Caco-2 (cell line): Measurements from ENCODE around the gene BCAN. TPM values are rescaled to one million over a fixed set of nuclear protein-coding genes. Genes with fewer than 3 reads are reported as not detected.

Experiments
- BruUV-seq: library from RNA; stranded (reverse); fragments of 400-500 nt; replicated peaks from 2 replicates; lab custom pipeline; 2021; lab: Mats Ljungman, UMichigan
- CTCF ChIA-PET: fragments of 300-600 bp; sonication (Branson Sonifier 250); formaldehyde crosslinking; loops from one replicate; lab custom pipeline; 2022; ENCODE audit warnings: antibody characterized with exemption; lab: Charles Lee
- POLR2A ChIA-PET: fragments of 300-600 bp; sonication (Branson Sonifier 250); formaldehyde crosslinking; loops from one replicate; lab custom pipeline; 2022; ENCODE audit warnings: antibody characterized with exemption; lab: Charles Lee
- DNase-seq, 2 experiments: peaks; one replicate each; pipeline versions ENCODE4 v3.0.0 to v3.0.0-alpha.2; 2020 to 2022
- H3K27me3 ChIP-seq: replicated peaks from 2 replicates; pipeline ENCODE4 v1.6.0; 2011; ENCODE audit warnings: low read length; ENCODE audit not compliant: control insufficient read depth, insufficient read depth
- H3K36me3 ChIP-seq: 2 replicates; pipeline ENCODE4 v1.5.1; 2011; ENCODE audit warnings: low read length; ENCODE audit not compliant: control insufficient read depth, insufficient read depth
- H3K4me1 ChIP-seq: fragments of 250-450 bp; sonication (Bioruptor Pico); 2 replicates; pipeline ENCODE4 v1.5.1; 2020; ENCODE audit warnings: mild to moderate bottlenecking
- H3K4me3 ChIP-seq: 2 replicates; pipeline ENCODE4 v1.5.1; 2011; ENCODE audit warnings: low read depth, mild to moderate bottlenecking, control low read depth, low read length
- H3K9me3 ChIP-seq: fragments of 250-450 bp; sonication (Bioruptor Pico); 2 replicates; pipeline ENCODE4 v1.5.1; 2020; ENCODE audit warnings: mild to moderate bottlenecking, moderate library complexity
- H3K27ac Mint-ChIP-seq: one replicate; pipeline ENCODE4 v1.8.0; 2022; ENCODE audit warnings: mixed read lengths; ENCODE audit not compliant: unreplicated experiment
- H3K27me3 Mint-ChIP-seq: one replicate; pipeline ENCODE4 v1.8.0; 2022; ENCODE audit warnings: mixed read lengths; ENCODE audit not compliant: insufficient read depth, unreplicated experiment
- H3K36me3 Mint-ChIP-seq: one replicate; pipeline ENCODE4 v1.8.0; 2022; ENCODE audit warnings: mild to moderate bottlenecking, mixed read lengths; ENCODE audit not compliant: insufficient read depth, unreplicated experiment
- H3K4me1 Mint-ChIP-seq: one replicate; pipeline ENCODE4 v1.8.0; 2022; ENCODE audit warnings: low read depth, mixed read lengths; ENCODE audit not compliant: unreplicated experiment
- H3K4me3 Mint-ChIP-seq: one replicate; pipeline ENCODE4 v1.8.0; 2022; ENCODE audit warnings: mild to moderate bottlenecking, moderate library complexity, mixed read lengths; ENCODE audit not compliant: unreplicated experiment
- H3K9me3 Mint-ChIP-seq: one replicate; pipeline ENCODE4 v1.8.0; 2022; ENCODE audit warnings: mixed read lengths; ENCODE audit not compliant: unreplicated experiment
- CTCF ChIP-seq, 2 experiments: fragments of 200-600 bp in 1 of 2; IDR thresholded peaks; 1 replicate in 1 of 2; 2 replicates in 1 of 2; pipeline versions ENCODE4 v1.5.1 to v1.8.0; 2011 to 2022; ENCODE audit warnings: antibody characterized with exemption in 1 of 2, control low read depth in 1 of 2, inconsistent platforms in 1 of 2, low read depth in 1 of 2, low read length in 1 of 2, mild to moderate bottlenecking in 1 of 2, moderate library complexity in 1 of 2; ENCODE audit not compliant: insufficient read depth in 1 of 2, severe bottlenecking in 1 of 2, unreplicated experiment in 1 of 2
- intact Hi-C: fragments of 100-400 bp; cut with micrococcal nuclease; formaldehyde crosslinking; loops from one replicate; pipeline ENCODE4 v1.10.0; 2022; ENCODE audit not compliant: unreplicated experiment
- total RNA-seq: library from RNA; stranded (reverse); gene quantifications from 2 replicates; pipeline ENCODE4 v1.2.3, GENCODE V29; 2022

Gene BCAN
- total RNA-seq, 1 experiment from 2014 or later, result not detected

GRCh38 chr1:156595016-156595415 lies 46.9 kb upstream of the BCAN start:
- Mint-ChIP-seq H3K9me3 (no peaks in the 10 kb centered on the region), H3K4me3 (no peak overlapping the region), H3K36me3 (peaks cover 38% of the 10 kb centered on the region), H3K27me3 (no peaks in the 10 kb centered on the region), H3K4me1 (peaks cover 16% of the 10 kb centered on the region), H3K27ac (no peak overlapping the region)
- H3K36me3 ChIP-seq, result peaks cover 4% of the 10 kb centered on the region; the same call in 1 of the 2 replicates
- POLR2A ChIA-PET, result no interaction called here
- BruUV-seq, result no TSS peak
- TF ChIP-seq CTCF (IDR thresholded peaks at IDR 0.05; ENCODE audit: insufficient read depth in 1 of 2, low read depth in 1 of 2, low read length in 1 of 2, severe bottlenecking in 1 of 2, unreplicated experiment in 1 of 2), result no peak
- H3K27me3 ChIP-seq, result no peaks in the 10 kb centered on the region
- H3K4me3 ChIP-seq, result no peak overlapping the region
- intact Hi-C loops, result no loop called here
- CTCF ChIA-PET, result interaction anchor here (1.5 kb wide), 1 partner anchor 14 kb away, joined by 3 read pairs; no protein-coding TSS in a partner anchor
- peaks cover 8% of the 10 kb centered on the region; the same call in 1 of the 2 replicates for H3K4me1 ChIP-seq
- DNase-seq, result no peak
- H3K9me3 ChIP-seq, result no peaks in the 10 kb centered on the region

- no TSS peak for BruUV-seq
- CTCF ChIA-PET, result no interaction called here
- H3K27ac Mint-ChIP-seq, result no peak overlapping the region
Measured at GRCh38 chr1:156596426-156596825, 45.5 kb upstream of the BCAN start.

GRCh38 chr1:156598125-156598524 lies 43.8 kb upstream of the BCAN start:
- no TSS peak for BruUV-seq
- Histone ChIP-seq H3K27me3 (no peaks in the 10 kb centered on the region), H3K36me3 (peaks cover 3% of the 10 kb centered on the region; the same call in 1 of the 2 replicates), H3K9me3 (no peaks in the 10 kb centered on the region), H3K4me3 (no peak overlapping the region), H3K4me1 (peaks cover 8% of the 10 kb centered on the region; the same call in 1 of the 2 replicates)
- H3K27me3 Mint-ChIP-seq, result no peaks in the 10 kb centered on the region
- intact Hi-C loops, result no loop called here
- ChIA-PET POLR2A (interaction anchor here (0.7 kb wide), 1 partner anchor 141 kb away, joined by 5 read pairs; no protein-coding TSS in a partner anchor), CTCF (interaction anchor here (0.6 to 1.4 kb wide), 3 partner anchors 26 to 141 kb away, joined by 3 to 5 read pairs (median 4); no protein-coding TSS in a partner anchor)
- H3K4me3 Mint-ChIP-seq, result no peak overlapping the region
- TF ChIP-seq CTCF (IDR thresholded peaks at IDR 0.05; ENCODE audit: insufficient read depth in 1 of 2, low read depth in 1 of 2, low read length in 1 of 2, severe bottlenecking in 1 of 2, unreplicated experiment in 1 of 2), result no peak
- peaks cover 40% of the 10 kb centered on the region for H3K36me3 Mint-ChIP-seq
- H3K27ac Mint-ChIP-seq, result no peak overlapping the region
- no peak for DNase-seq
- H3K4me1 Mint-ChIP-seq, result peaks cover 9% of the 10 kb centered on the region
- H3K9me3 Mint-ChIP-seq, result no peaks in the 10 kb centered on the region

More at GRCh38 chr1:156596426-156596825, 45.5 kb upstream of the BCAN start:
- POLR2A ChIA-PET, result no interaction called here
- Histone ChIP-seq H3K9me3 (no peaks in the 10 kb centered on the region), H3K4me1 (0 out of 2 replicates have a peak, but pooled peaks cover 4% of the 10 kb centered on the region), H3K4me3 (no peak overlapping the region), H3K36me3 (peaks cover 4% of the 10 kb centered on the region; the same call in 1 of the 2 replicates), H3K27me3 (no peaks in the 10 kb centered on the region)
- no peak for TF ChIP-seq CTCF (IDR thresholded peaks at IDR 0.05; ENCODE audit: insufficient read depth in 1 of 2, low read depth in 1 of 2, low read length in 1 of 2, severe bottlenecking in 1 of 2, unreplicated experiment in 1 of 2)
- intact Hi-C loops, result no loop called here
- H3K4me1 Mint-ChIP-seq, result peaks cover 9% of the 10 kb centered on the region
- H3K4me3 Mint-ChIP-seq, result no peak overlapping the region
- H3K9me3 Mint-ChIP-seq, result no peaks in the 10 kb centered on the region
- peaks cover 45% of the 10 kb centered on the region for H3K36me3 Mint-ChIP-seq
- no peak for DNase-seq
- H3K27me3 Mint-ChIP-seq, result no peaks in the 10 kb centered on the region
